NCI-H510A (cell line): ENCODE measurements around the gene DAPK1.

Experiments
- DNase-seq: peaks from one replicate; lab custom pipeline; 2025; lab: John Stamatoyannopoulos, UW

Gene DAPK1

DNA sequence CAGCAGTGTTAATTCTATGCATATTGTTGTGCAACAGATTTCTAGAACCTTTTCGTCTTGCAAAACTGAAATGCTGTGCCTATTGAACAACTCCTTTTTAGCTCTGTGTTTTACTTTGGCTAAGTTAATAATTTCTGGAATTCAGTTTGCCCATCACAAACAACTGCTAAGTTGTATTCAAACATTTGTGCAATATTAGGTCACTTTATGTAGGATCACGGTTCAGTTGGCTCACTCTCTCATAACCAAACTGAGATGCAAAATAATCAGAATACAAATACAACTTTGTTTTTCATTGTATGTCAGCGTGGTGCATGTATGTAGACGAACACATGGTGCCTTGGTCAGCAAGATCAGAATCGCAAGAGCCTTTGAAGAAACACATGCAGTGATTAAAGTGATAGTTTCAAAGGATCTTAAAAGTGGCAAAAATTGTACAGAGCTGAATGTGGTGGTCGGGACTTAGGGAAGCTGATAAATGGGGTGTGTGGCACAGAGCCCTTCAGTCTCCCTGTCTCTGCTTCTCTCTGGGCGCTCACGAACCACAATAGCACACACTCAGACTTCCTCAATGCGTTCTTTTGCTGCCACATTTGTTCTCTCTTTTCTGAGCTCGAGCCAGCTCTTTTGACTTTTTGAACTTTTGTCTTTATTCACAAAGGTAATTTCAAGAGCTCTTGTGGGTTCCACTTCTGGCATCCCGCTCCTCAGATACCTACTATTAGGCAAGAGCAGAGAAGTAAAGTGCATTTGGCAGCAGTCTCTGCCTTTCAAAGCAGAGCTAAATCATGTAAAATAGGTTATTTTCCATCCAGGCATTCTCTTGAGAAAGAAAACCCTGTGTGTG is 115.8 kb downstream of the DAPK1 start:
- DNase-seq: no peak

DNA sequence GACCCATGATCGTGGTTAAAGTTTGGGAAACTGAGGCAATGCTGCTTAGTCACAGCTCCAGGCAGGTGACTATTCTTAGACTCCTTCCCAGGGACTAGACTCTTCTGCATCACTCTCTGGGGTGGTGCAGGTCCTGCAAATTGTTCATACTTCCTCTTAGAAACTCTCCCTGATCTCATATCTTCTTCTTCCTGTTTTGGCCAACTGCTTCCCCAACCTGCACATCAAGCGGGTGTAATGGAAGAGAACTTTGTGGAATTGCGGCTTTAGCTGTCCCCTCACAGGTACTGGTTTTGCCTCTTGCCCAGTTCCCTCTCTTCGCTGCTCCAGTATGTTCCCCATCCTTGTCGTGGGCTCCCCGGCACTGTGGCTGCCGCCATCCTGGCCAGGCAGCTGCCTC is 116.7 kb downstream of the DAPK1 start:
- DNase-seq: no peak

DNA sequence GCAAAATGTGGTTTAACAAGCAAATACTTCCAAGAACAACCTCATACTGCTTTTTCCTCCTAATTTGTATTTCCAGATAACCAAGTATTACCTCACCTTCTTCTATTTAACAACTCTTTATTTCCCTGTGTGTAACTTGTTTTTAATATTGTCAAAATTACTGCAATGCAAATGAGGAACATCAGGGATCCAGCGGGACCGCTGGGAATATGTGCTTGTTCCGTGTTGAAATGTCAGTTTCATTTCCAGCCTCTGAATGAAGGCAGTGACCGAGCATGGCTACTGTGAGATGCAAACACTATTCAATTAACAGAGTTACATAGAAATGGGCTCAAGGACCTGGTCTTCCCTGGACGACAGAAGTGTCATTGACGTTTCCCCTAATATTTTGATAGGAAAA is 117.5 kb downstream of the DAPK1 start:
- no peak for DNase-seq

DNA sequence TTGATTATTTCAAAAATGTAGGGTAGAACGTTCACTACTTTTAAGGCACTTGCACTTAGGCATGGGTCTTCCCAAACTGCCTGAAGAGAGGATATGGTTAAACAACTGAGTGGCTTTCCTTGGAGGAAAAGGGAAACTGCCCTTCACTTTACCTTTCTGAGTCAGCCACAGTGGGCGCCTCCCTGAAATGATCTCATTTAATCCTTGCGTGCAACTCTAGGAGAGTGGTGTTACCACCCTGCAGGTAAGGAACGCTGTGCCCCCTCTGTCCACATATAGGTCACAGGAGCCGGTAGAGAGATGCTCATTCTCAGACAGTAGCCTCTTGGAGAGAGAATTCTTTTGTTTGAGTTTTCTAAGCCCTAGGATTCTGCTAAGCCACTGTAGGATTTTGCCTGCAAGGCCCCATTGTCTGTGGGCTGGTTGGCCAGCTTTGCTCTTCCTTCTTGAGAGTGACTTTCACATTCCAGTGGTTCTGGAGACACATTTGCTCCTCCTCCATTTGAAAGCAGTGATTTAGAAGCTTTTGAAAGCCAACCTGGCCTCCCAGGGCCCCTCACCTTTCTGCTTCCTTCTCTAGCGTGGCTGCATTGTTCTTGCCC is 118.0 kb downstream of the DAPK1 start:
- no peak for DNase-seq

DNA sequence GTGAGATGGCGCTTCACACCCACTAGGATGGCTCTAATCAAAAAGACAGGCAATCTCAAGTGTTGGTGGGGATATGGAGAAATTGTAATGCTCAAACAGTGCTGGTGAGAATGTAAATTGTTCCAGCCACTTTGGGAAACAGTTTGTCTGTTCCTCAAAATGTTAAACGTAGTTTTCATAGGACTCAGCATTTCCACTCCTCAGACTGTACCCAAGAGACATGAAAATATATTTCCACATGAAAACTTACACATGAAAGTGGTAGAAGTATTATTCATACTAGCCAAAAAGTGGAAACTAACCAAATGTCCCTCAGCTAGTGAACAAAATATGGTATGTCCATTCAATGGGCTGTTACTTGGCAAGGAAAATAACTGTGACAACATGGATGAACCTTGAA is 120.6 kb downstream of the DAPK1 start:
- DNase-seq: no peak

DNA sequence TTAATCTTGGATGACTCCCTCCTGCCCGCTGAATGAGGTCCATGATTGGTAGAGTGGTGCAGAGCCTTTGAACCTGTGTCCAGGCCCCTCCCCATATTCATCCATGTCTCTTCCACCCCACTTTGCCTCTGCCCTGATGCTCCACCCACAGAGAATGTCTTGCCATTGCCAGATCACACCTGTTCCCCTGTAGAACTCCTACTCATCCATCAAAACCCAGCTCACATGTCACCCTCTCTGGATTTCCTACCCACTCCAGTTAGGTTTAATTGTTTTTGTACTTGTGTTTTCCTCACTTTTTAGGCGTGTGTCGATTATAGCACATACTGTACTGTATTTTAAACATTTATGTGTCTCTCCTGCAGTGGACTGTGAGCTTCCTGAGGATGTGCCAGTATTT is 121.3 kb downstream of the DAPK1 start:
- no peak for DNase-seq

DNA sequence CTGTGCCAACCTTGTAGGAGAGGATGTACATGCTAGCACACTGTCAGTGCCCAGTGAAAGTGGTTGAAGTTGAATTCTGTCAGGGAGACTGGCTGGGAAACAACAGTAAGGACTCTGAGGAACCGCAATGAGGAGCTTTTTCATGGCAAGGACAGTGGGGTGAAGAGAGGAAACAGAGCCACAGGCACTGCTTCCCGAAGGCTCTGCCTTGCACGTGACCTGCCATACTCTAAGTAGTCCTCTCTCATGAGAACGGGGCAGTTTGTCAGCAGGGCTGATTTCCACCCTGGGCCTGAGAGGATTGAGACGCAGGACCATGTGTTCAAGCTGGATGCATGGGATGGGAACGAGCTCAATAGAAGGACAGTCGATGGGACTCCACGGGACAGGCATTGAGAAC is 121.7 kb downstream of the DAPK1 start:
- no peak for DNase-seq

DNA sequence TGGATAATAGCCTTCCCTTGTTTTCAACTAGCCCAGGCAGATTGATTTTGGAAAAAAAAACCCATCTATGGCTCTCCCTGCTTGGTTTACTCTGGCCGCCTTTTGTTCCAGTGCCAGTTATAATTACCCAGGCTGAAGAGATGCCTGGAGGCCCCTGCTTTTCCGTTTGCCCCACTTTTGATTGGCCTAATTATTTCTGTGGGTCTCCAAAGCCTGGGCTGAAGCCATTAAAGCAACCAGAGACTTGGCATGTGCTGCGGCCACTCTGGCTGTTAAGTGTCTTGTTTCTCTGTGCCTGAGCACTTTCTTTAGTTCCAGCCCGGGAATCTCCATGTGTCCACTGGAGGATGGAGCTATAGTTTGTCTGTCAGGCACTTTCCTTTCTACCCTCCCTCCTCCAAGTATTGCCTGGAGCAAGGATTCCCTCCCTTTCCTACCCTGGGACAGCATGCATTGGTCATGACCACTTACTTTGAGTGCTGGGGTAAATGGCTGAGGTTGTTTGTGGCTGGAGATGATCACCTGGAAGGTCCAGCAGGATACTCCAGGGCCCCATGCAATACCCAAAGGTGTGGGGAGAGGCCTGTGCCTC is 123.2 kb downstream of the DAPK1 start:
- no peak for DNase-seq

DNA sequence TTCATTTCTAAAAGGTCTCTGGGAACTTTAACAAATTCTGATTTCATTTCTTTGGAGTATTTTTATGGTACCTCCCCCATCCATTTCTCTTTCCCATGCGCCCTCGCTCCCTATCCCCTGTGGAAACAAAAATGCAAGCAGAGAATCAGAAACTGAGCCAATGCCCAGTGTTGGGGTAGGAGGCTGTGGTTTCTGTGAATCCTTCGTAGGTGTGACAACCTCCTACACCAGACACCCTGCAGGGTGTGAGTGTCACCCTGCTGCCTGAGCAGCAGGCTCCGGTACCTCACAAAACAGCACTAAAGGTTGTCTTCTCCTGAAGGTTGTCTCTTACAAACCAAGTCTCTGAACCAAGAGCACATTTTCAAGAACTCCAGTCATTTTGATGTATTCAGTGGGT is 124.4 kb downstream of the DAPK1 start:
- DNase-seq: no peak

DNA sequence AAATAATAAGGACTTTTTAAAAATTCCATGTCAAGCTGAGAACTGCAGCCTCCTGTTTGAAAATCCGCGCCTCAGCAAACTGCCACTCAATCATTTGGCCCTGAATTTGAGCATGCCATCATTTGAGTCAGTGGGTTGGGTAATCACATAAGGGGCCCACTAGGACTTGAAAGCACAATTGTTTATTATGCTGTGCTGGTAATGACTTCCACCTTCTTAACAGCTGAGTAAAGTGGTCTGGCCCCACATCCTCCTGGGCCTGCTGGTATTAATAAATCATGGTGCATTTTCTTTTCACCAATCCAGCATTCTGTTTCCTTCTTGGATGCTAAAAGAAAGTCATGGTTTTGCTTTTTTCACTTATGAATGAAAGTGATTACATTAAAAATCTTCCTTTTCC is 125.3 kb downstream of the DAPK1 start:
- DNase-seq: no peak

DNA sequence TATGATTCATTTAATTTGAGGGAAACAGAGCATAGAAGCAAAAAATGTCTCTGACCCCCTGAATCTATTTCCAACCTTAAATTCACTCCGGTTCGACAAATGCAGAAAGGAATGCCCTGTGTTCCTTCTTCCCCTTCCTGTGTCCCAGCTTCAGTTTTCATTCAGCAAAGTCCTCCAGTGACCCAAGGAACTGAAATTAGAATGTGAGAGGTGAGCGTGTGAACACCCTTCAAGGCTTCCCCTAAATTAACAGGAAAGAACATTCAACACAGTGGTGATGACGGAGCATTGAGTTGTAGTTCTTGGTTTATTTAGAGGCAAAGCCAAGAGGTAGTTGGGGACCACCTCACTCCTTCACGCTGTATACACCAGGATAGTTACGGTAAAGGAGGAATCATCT is 130.7 kb downstream of the DAPK1 start:
- no peak for DNase-seq

DNA sequence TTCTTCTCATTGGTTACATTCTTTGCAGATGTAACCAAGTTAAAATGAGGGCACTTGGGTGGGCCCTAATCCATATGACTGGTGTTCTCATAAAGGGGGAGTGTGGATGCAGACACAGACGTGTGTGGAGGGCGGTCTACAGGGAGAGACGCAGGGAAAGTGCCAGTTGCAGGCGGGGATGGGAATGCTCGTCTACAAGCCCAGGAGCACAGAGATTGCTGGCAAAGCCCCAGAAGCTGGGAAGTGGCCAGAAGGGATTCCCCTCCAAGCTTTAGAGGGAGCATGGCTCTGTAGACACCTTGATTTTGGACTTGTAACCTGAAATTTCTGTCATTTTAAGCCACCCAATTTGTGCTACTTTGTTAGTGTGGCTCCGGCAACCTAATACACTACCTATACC is 131.4 kb downstream of the DAPK1 start:
- no peak for DNase-seq

DNA sequence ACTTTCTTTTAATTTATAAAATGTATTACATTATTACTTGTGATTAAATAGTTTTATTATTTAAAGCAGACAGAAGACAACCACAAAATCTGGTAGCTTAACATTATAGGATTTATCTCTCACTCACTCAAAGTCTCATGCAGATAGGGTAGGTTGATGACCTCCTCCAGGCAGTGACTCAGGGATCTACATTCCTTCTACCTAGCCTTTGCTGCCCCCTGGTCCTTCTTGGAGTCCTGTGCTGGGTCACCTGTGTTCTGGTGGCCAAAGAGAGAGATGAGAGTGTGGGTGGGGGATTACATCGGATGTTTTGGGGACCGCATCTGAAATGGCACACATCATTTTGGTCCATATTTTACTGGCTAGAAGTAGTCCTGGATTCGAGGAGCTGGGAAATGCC is 132.6 kb downstream of the DAPK1 start:
- DNase-seq: no peak

DNA sequence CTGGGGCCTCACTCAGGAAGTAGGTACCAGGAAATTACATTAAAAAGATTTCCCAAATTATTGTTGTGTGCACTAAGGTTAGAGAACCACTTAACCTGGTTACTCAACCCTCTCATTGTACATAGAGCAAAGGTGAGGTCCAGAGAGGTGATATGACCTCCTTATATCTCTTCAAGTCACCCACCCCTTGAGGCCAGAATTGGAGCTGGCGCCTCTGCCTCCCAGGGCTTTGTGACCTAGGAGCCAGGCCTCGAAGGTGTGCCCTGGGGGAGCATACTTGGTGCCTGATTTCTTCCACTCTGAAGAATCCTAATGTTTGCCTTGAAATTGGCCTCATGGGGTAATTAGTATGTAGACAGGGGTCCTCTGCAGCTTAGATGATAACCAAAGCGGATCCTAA is 133.2 kb downstream of the DAPK1 start:
- DNase-seq: no peak

DNA sequence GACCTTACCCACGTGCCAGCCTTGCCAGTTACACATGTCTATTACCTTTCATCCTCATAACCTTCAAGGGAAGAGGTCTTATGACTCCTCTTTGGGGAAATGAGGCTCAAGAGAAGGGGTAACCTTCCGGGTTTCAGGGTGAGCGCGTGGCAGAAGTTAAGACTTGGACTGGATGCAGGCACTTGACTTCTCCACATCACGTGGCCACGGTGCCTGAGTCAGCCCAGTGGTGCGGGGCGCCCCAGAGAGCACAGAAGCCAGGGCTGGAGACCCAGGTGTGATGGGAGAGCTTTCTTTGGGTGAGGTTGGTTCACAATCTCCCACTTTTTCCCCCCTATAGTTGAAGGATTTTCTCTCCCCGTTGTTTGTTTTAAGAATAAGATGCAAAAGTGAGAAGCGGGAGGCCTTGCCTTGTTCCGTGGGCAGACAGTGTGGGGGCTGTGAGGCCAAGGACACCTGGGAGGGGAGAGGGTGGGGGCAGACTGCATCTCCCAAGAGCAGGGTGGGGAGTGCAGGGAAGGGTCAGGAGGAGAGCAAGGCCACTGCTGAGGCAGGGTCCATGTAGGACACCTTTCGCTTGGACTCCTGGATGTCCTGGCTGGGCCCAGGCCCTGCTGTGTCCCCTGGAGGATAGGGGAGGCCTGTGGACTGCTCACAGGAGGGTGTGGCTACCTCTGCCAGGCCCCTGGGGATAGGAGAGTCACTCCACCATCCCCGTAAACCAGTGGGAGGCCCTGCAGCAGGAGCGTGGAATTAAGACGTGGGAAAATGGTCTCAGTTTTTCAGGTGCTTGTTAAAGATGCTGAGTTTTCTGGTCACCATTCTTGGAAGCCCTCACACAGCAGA is 138.2 kb downstream of the DAPK1 start:
- no peak for DNase-seq

DNA sequence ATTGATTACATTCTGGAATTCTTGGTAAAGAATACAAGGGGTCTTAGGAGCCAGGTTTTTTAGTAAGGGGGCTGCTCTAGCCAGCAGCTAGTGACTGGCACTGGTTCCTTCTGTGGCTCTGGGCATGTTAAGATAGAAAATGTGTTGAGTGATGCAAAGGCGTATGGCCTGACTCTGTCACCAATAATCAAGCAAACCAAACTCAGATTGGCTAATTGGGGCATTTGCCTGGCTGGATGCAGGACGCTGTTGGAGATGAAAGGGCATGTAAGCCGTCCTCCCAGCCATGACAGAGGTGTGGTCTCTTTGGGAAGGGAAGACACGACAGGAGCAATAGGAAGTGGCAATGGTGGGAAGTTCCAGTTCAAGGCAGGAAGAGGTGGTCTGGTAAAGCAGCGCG is 140.6 kb downstream of the DAPK1 start:
- no peak for DNase-seq

DNA sequence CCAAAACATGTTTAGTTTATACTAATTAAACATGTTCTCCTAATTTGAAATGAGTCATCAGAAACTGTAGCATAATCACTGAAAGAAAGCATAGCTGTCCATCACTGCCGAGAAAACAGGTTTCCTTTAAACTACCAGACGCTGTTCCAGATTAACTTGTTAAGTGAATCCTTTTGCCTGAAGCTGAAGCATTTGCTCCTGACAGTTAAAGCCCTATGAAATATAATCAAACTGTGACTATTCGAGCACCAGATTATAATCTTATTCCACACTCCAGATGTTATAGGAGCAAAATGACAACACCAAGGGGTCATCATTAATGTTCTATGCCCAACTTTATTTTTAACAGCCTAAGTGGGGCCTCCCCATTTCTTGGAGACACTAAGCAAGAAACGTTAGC is 142.3 kb downstream of the DAPK1 start:
- DNase-seq: no peak

DNA sequence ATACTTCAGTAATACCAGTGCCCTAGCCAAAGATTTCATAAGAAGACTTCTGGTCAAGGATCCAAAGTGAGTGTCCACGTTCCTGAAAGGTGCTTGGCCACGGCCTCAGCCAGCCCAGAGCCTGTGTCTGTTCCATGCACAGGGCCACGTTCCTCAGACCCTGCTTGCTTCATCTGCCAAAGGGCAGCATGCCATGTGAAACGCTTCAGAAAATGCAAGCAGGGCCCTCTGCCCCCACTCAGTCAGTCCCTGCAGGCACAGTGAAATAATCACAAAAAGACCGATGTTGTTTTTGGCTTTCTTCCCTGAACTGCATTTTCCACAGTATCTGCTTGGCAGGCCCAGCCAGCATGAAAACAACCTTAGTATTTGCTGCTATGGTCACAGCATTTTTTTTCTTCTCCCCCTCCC is 142.7 kb downstream of the DAPK1 start:
- no peak for DNase-seq

DNA sequence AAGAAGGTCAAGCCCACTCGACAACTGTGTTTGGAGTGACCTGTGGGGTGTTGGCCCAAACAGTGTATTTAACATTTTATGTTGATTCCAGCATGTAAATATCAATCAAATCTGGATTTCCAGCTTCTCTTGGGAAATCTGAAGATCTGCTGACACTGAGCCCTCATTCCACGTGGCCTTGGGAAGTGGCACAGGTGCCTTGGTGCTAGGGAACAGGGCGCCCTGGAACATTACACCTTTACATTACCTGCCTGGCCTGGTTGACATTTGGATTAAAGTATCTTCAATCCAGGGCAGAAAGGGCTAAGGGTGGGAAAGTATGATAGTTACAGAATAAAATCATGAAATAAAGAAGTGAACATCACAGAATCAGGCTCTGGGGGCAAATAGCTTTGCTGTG is 143.4 kb downstream of the DAPK1 start:
- DNase-seq: no peak

DNA sequence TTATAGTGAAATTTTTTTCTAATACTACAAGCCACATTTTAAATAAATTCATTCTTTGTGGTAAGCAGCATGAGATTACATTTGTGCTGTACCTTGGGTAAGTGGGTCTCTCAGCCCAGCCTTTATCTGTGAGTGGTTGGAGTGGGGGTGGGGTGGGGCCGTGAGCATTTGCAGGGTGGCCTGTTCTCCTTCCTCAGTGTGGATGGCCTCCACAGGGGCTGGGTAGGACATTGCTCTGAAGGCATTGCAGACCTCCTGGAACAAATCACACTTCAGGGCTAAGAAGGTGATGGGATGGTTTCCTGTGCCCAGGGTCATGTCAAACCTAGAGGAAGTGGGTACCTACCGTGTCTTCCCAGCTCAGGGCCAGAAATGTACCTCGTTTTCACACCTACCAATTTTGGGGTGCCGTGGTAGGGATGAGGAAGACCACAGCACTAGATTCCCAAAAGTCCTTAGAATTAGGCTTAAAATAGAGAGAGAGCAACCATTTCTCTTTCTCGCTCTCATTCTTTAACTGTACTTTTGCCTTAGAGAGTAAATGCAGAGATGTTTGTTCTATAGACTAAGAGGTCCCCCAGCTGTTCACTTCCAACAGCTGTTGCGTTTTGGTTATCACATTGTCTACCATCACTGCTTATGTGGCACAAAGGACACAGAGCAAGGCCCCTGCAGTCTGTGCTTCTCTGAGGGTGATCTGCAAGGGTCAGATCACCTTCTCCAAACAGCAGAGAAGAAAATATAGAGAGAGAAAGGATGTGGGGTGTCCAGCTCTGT is 144.9 kb downstream of the DAPK1 start:
- DNase-seq: no peak

DNA sequence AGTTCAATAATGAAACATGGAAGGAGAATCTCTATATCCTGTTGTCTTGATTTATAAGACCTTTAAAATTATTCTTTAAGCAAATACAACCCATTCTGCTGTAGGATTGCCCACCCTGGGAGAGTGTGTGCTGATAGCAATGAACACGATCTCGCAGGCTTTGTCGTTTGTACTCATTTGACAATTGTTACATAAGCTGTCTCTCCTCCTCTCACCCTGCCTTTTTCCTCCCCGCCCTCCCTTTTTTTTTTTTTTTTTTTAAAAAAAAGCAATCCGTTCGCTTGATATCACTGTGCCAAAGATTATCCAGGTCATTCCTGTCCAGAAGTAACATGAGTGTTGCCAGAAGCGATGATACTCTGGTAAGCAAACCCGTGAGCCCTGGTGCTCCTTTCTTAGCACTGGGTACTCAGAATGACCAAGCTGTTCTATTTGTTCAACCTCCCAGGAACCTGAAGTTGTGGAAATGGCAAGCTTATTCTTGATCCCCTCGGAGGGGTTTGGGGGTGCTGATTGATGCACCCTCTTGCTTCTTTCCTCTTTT is 145.5 kb downstream of the DAPK1 start:
- no peak for DNase-seq
